HepG2 (cell line): Measurements from ENCODE around the gene AKAP6. TPM values are rescaled to one million over a fixed set of nuclear protein-coding genes. Genes with fewer than 3 reads are reported as not detected.
A peak's percentile ranks its signal among the peaks of the same experiment; 100 is the strongest.

Experiments used
- ATAC-seq: fragments of 200-7000 bp; cut with Tn5 transposase; 3 replicates; pipeline ENCODE4 v1.9.1; 2020; ENCODE audit warnings: mild to moderate bottlenecking, moderate library complexity
- BruUV-seq: library from RNA; stranded (reverse); fragments of 400-500 nt; replicated peaks from 2 replicates; lab custom pipeline; 2021; lab: Mats Ljungman, UMichigan
- CTCF ChIA-PET: fragments of 300-600 bp; formaldehyde crosslinking; extraction: SDS; loops from one replicate; lab custom pipeline; 2021; ENCODE audit warnings: low total read pairs, inconsistent platforms, low intra/inter-chr PET ratio; lab: Yijun Ruan, JAX
- POLR2A ChIA-PET: fragments of 350-600 bp; sonication (Branson Sonifier 250); formaldehyde crosslinking; loops from one replicate; lab custom pipeline; 2020; ENCODE audit warnings: antibody characterized with exemption, inconsistent platforms; lab: Yijun Ruan, JAX
- DNase-seq: peaks from one replicate; pipeline ENCODE4 v3.0.0-alpha.2; 2015; ENCODE audit warnings: low spot score
- FAIRE-seq: peaks from 3 replicates; lab custom pipeline; 2011; peaks lifted over from hg19 to GRCh38; lab: Jason Lieb, UNC
- H2AFZ ChIP-seq: one replicate; pipeline ENCODE4 v1.6.1; 2011; ENCODE audit warnings: low read length, inconsistent platforms
- H3K27ac ChIP-seq: fragments of 300-600 bp; 3 replicates; pipeline ENCODE4 v1.8.0; 2011; ENCODE audit warnings: mixed run types, mild to moderate bottlenecking, mixed read lengths, low read length, inconsistent platforms; ENCODE audit not compliant: insufficient read depth; ENCODE audit errors: extremely low read length
- H3K27me3 ChIP-seq, 2 experiments: fragments of 200-600 bp in 1 of 2; 2 replicates in 1 of 2; 3 replicates in 1 of 2; pipeline versions ENCODE4 v1.6.0 to v1.8.0; 2011; ENCODE audit warnings: low read length in 2 of 2, mild to moderate bottlenecking in 2 of 2, moderate library complexity in 2 of 2, inconsistent platforms in 1 of 2; ENCODE audit not compliant: insufficient read depth in 2 of 2, control insufficient read depth in 1 of 2
- H3K36me3 ChIP-seq, 2 experiments: fragments of 200-600 bp in 1 of 2; replicated peaks in 1 of 2; 2 replicates in 1 of 2; 3 replicates in 1 of 2; pipeline versions ENCODE4 v1.5.1 to v1.8.0; 2011; ENCODE audit warnings: low read length in 2 of 2, inconsistent platforms in 1 of 2; ENCODE audit not compliant: insufficient read depth in 2 of 2, control insufficient read depth in 1 of 2
- H3K4me1 ChIP-seq: 2 replicates; pipeline ENCODE4 v1.5.1; 2012; ENCODE audit warnings: low read length, inconsistent platforms; ENCODE audit not compliant: insufficient read depth
- H3K4me2 ChIP-seq: 2 replicates; pipeline ENCODE4 v1.6.0; 2011; ENCODE audit warnings: low read depth, low read length, inconsistent platforms
- H3K4me3 ChIP-seq, 3 experiments: fragments of 200-600 bp in 1 of 3; sonication (generic), shearing (Covaris generic) in 1 of 3; replicated peaks in 1 of 3; 2 replicates each; pipeline ENCODE4 v1.5.1; 2011 to 2016; ENCODE audit warnings: low read length in 3 of 3, inconsistent platforms in 2 of 3, low read depth in 2 of 3, mild to moderate bottlenecking in 2 of 3, control low read depth in 1 of 3, mixed read lengths in 1 of 3; ENCODE audit not compliant: insufficient read depth in 1 of 3
- H3K79me2 ChIP-seq: one replicate; pipeline ENCODE4 v1.6.1; 2011; ENCODE audit warnings: low read length, inconsistent platforms; ENCODE audit not compliant: insufficient read depth
- H3K9ac ChIP-seq: 2 replicates; pipeline ENCODE4 v1.6.0; 2011; ENCODE audit warnings: mild to moderate bottlenecking, low read depth, low read length, inconsistent platforms; ENCODE audit not compliant: insufficient read depth
- H3K9me3 ChIP-seq: 2 replicates; pipeline ENCODE4 v1.5.1; 2012; ENCODE audit warnings: mild to moderate bottlenecking, low read length
- H4K20me1 ChIP-seq: 2 replicates; pipeline ENCODE4 v1.6.0; 2011; ENCODE audit warnings: inconsistent platforms, mild to moderate bottlenecking, low read length, moderate library complexity; ENCODE audit not compliant: insufficient read depth
- AHR ChIP-seq: IDR thresholded peaks from 2 replicates; pipeline ENCODE4 v1.6.1; 2018; ENCODE audit warnings: missing genetic modification reagents, missing compliant biosample characterization
- HOXA5 ChIP-seq: sonication (generic); formaldehyde crosslinking; IDR thresholded peaks from 2 replicates; pipeline ENCODE4 v1.4.0; 2020; ENCODE audit warnings: missing genetic modification reagents
- KLF13 ChIP-seq: sonication (generic); formaldehyde crosslinking; IDR thresholded peaks from 2 replicates; pipeline ENCODE4 v1.4.0; 2020; ENCODE audit warnings: mild to moderate bottlenecking, missing genetic modification reagents
- LRRFIP1 ChIP-seq: sonication (generic); formaldehyde crosslinking; conservative IDR thresholded peaks from 2 replicates; pipeline ENCODE4 v1.4.0; 2020; ENCODE audit warnings: missing genetic modification reagents
- MYC ChIP-seq: sonication (generic); formaldehyde crosslinking; IDR thresholded peaks from 2 replicates; pipeline ENCODE4 v1.9.0; 2021; ENCODE audit warnings: missing genetic modification reagents, borderline replicate concordance
- NCOA1 ChIP-seq: sonication (generic); formaldehyde crosslinking; IDR thresholded peaks from 2 replicates; pipeline ENCODE4 v1.9.0; 2021; ENCODE audit warnings: missing genetic modification reagents
- NFIB ChIP-seq: sonication (generic); formaldehyde crosslinking; IDR thresholded peaks from 2 replicates; pipeline ENCODE4 v1.9.0; 2021; ENCODE audit warnings: missing genetic modification reagents, mild to moderate bottlenecking, borderline replicate concordance
- SNRNP70 ChIP-seq: fragments of 200-400 bp; formaldehyde crosslinking; IDR thresholded peaks from 2 replicates; pipeline ENCODE4 v1.6.1; 2017; ENCODE audit warnings: mild to moderate bottlenecking, low read depth, low read length, moderate library complexity
- SP4 ChIP-seq: sonication (generic); formaldehyde crosslinking; IDR thresholded peaks from 2 replicates; pipeline ENCODE4 v1.8.1; 2023; ENCODE audit warnings: mild to moderate bottlenecking, missing genetic modification reagents
- TBL1XR1 ChIP-seq: fragments of 150-350 bp; IDR thresholded peaks from 2 replicates; pipeline ENCODE4 v1.6.1; 2014; ENCODE audit warnings: borderline replicate concordance, low read length; ENCODE audit not compliant: partially characterized antibody
- ZFAT ChIP-seq: sonication (generic); formaldehyde crosslinking; conservative IDR thresholded peaks from 2 replicates; pipeline ENCODE4 v1.8.1; 2023; ENCODE audit warnings: missing genetic modification reagents, inconsistent platforms
- ZNF260 ChIP-seq: sonication (generic); formaldehyde crosslinking; IDR thresholded peaks from 2 replicates; pipeline ENCODE4 v1.4.0; 2020; ENCODE audit warnings: missing genetic modification reagents, low read depth, mild to moderate bottlenecking, borderline replicate concordance
- ZNF446 ChIP-seq: sonication (generic); formaldehyde crosslinking; IDR thresholded peaks from 2 replicates; pipeline ENCODE4 v1.5.0; 2020; ENCODE audit warnings: mild to moderate bottlenecking, missing genetic modification reagents
- ZNF547 ChIP-seq: sonication (generic); formaldehyde crosslinking; IDR thresholded peaks from 2 replicates; pipeline ENCODE4 v1.5.1; 2020; ENCODE audit warnings: mild to moderate bottlenecking, missing genetic modification reagents
- WGBS: methylation state at CpG from one replicate; pipeline ENCODE4 v1.1.6; 2017; ENCODE audit warnings: low lambda C conversion rate; 5-methylcytosine and 5-hydroxymethylcytosine counted together
- in situ Hi-C: cut with HindIII; loops from 2 replicates; pipeline ENCODE4 v1.10.0; 2017; ENCODE audit warnings: low pct_unique_long_range_greater_than_20kb; ENCODE audit not compliant: extremely low pct_ligation_motif_present
- intact Hi-C: fragments of 100-400 bp; cut with micrococcal nuclease; formaldehyde crosslinking; loops from one replicate; pipeline ENCODE4 v1.10.0; 2022; ENCODE audit not compliant: unreplicated experiment
- polyA plus RNA-seq, 8 experiments: library from polyadenylated mRNA; depleted of rRNA in 3 of 8; stranded (reverse) in 7 of 8; unstranded in 1 of 8; fragments of >200 nt; fragmentation: Illumina TruSeq in 4 of 8; extraction: Trizol in 4 of 8; gene quantifications; 2 replicates each; pipeline versions ENCODE4 v1.2.1 to v1.2.3, GENCODE V29; 2011 to 2016; ENCODE audit warnings: low read depth in 4 of 8, missing spikeins in 1 of 8, mixed read lengths in 1 of 8; ENCODE audit not compliant: insufficient read depth in 1 of 8
- total RNA-seq, 5 experiments: library from RNA; depleted of rRNA; stranded (reverse); fragments of >200 nt; fragmentation: Illumina TruSeq; extraction: Trizol; gene quantifications; 2 replicates each; pipeline ENCODE4 v1.2.3, GENCODE V29; 2016; ENCODE audit warnings: low read depth in 1 of 5

AKAP6 gene
- total and polyA plus RNA-seq, 2 of the 13 experiments (the other 11 are each of a cell fraction or from before 2014, with no cell fraction given) = 1.4 TPM

- Histone ChIP-seq H3K4me2 (no peak overlapping the region), H3K4me1 (0 out of 2 replicates have a peak, but pooled peaks cover 6% of the 10 kb centered on the region), H3K79me2 (no peaks in the 10 kb centered on the region), H2AFZ (no peak overlapping the region), H3K36me3 (no peaks in the 10 kb centered on the region), H4K20me1 (no peaks in the 10 kb centered on the region), H3K9me3 (no peaks in the 10 kb centered on the region), H3K4me3 (no peak overlapping the region), H3K27me3 (no peaks in the 10 kb centered on the region), H3K27ac (no peak overlapping the region), H3K9ac (no peak overlapping the region)
- BruUV-seq = no TSS peak
- 21% methylated on average over 3 of the region's 3 CpGs for WGBS
- DNase-seq (no peak), ATAC-seq (no peak), FAIRE-seq (no peak)
- intact Hi-C loops (no loop called here), in situ Hi-C loops (no loop called here)
- ChIA-PET CTCF (no interaction called here), POLR2A (no interaction called here)
- TF ChIP-seq ZNF260 (CRISPR knock-in tag) (no peak), ZNF547 (CRISPR knock-in tag) (no peak), KLF13 (CRISPR knock-in tag) (no peak), LRRFIP1 (CRISPR knock-in tag) (no peak), AHR (CRISPR knock-in tag) (no peak), SP4 (no peak)
Measured at GRCh38 chr14:32510815-32511214, 181.7 kb downstream of the AKAP6 start.

- Histone ChIP-seq H4K20me1 (no peaks in the 10 kb centered on the region), H3K4me3 (no peak overlapping the region), H3K27me3 (no peaks in the 10 kb centered on the region), H3K9me3 (no peaks in the 10 kb centered on the region), H3K79me2 (no peaks in the 10 kb centered on the region), H3K4me1 (0 out of 2 replicates have a peak, but pooled peaks cover 6% of the 10 kb centered on the region), H2AFZ (no peak overlapping the region), H3K27ac (no peak overlapping the region), H3K4me2 (no peak overlapping the region), H3K9ac (no peak overlapping the region), H3K36me3 (no peaks in the 10 kb centered on the region)
- in situ Hi-C loops (no loop called here), intact Hi-C loops (no loop called here)
- BruUV-seq = no TSS peak
- WGBS = 17% methylated on average over 3 of the region's 3 CpGs
- TF ChIP-seq MYC = no peak
- no peak for TF ChIP-seq TBL1XR1
- TF ChIP-seq SNRNP70 = no peak
- no peak for TF ChIP-seq ZNF446 (CRISPR knock-in tag)
- no peak for TF ChIP-seq NFIB (CRISPR knock-in tag)
- TF ChIP-seq HOXA5 (CRISPR knock-in tag) = no peak
- 0 out of 2 replicates have a peak, but pooled peaks have one; percentile 46 for TF ChIP-seq ZFAT
- no peak for TF ChIP-seq NCOA1 (CRISPR knock-in tag)
- no peak for ATAC-seq
- DNase-seq = no peak
- FAIRE-seq = no peak
- ChIA-PET CTCF (no interaction called here), POLR2A (no interaction called here)
Measured at GRCh38 chr14:32512348-32512747, 183.2 kb downstream of the AKAP6 start.
